Adrenal gland (tissue), 5 donors: Measurements from ENCODE around the gene PHETA2.

ENCODE experiments used
- CTCF ChIP-seq, 6 experiments: fragments of 450-650 bp in 4 of 6; fragments of 200-600 bp in 2 of 6; sonication (generic) in 1 of 6; IDR thresholded peaks; 1 replicate in 5 of 6; 2 replicates in 1 of 6; pipeline versions ENCODE4 v1.5.1 to v1.8.0; 2016 to 2021; ENCODE audit warnings: antibody characterized with exemption in 6 of 6, mild to moderate bottlenecking in 2 of 6, moderate library complexity in 1 of 6
- POLR2A ChIP-seq, 2 donors: fragments of 450-650 bp; IDR thresholded peaks; one replicate each; pipeline ENCODE4 v1.6.1; 2017; ENCODE audit warnings: antibody characterized with exemption in 2 of 2, mild to moderate bottlenecking in 2 of 2, moderate library complexity in 1 of 2
- donor health status: DM: no; HTN: no; CAD: no.

GRCh38 chr22:42116848-42117424, 42.9 kb downstream of the PHETA2 start:
- TF ChIP-seq CTCF (IDR thresholded peaks at IDR 0.05) (no peak), POLR2A (IDR thresholded peaks at IDR 0.05) (no peak)
